Caco-2 (cell line): Measurements from ENCODE around the gene SDK2. TPM values are rescaled to one million over a fixed set of nuclear protein-coding genes. Genes with fewer than 3 reads are reported as not detected.

Source experiments
- BruUV-seq: library from RNA; stranded (reverse); fragments of 400-500 nt; replicated peaks from 2 replicates; lab custom pipeline; 2021; lab: Mats Ljungman, UMichigan
- CTCF ChIA-PET: fragments of 300-600 bp; sonication (Branson Sonifier 250); formaldehyde crosslinking; loops from one replicate; lab custom pipeline; 2022; ENCODE audit warnings: antibody characterized with exemption; lab: Charles Lee
- POLR2A ChIA-PET: fragments of 300-600 bp; sonication (Branson Sonifier 250); formaldehyde crosslinking; loops from one replicate; lab custom pipeline; 2022; ENCODE audit warnings: antibody characterized with exemption; lab: Charles Lee
- DNase-seq, 2 experiments: peaks; one replicate each; pipeline versions ENCODE4 v3.0.0 to v3.0.0-alpha.2; 2020 to 2022
- H3K27me3 ChIP-seq: replicated peaks from 2 replicates; pipeline ENCODE4 v1.6.0; 2011; ENCODE audit warnings: low read length; ENCODE audit not compliant: control insufficient read depth, insufficient read depth
- H3K36me3 ChIP-seq: 2 replicates; pipeline ENCODE4 v1.5.1; 2011; ENCODE audit warnings: low read length; ENCODE audit not compliant: control insufficient read depth, insufficient read depth
- H3K4me1 ChIP-seq: fragments of 250-450 bp; sonication (Bioruptor Pico); 2 replicates; pipeline ENCODE4 v1.5.1; 2020; ENCODE audit warnings: mild to moderate bottlenecking
- H3K4me3 ChIP-seq: 2 replicates; pipeline ENCODE4 v1.5.1; 2011; ENCODE audit warnings: low read depth, mild to moderate bottlenecking, control low read depth, low read length
- H3K9me3 ChIP-seq: fragments of 250-450 bp; sonication (Bioruptor Pico); 2 replicates; pipeline ENCODE4 v1.5.1; 2020; ENCODE audit warnings: mild to moderate bottlenecking, moderate library complexity
- H3K27ac Mint-ChIP-seq: one replicate; pipeline ENCODE4 v1.8.0; 2022; ENCODE audit warnings: mixed read lengths; ENCODE audit not compliant: unreplicated experiment
- H3K27me3 Mint-ChIP-seq: one replicate; pipeline ENCODE4 v1.8.0; 2022; ENCODE audit warnings: mixed read lengths; ENCODE audit not compliant: insufficient read depth, unreplicated experiment
- H3K36me3 Mint-ChIP-seq: one replicate; pipeline ENCODE4 v1.8.0; 2022; ENCODE audit warnings: mild to moderate bottlenecking, mixed read lengths; ENCODE audit not compliant: insufficient read depth, unreplicated experiment
- H3K4me1 Mint-ChIP-seq: one replicate; pipeline ENCODE4 v1.8.0; 2022; ENCODE audit warnings: low read depth, mixed read lengths; ENCODE audit not compliant: unreplicated experiment
- H3K4me3 Mint-ChIP-seq: one replicate; pipeline ENCODE4 v1.8.0; 2022; ENCODE audit warnings: mild to moderate bottlenecking, moderate library complexity, mixed read lengths; ENCODE audit not compliant: unreplicated experiment
- H3K9me3 Mint-ChIP-seq: one replicate; pipeline ENCODE4 v1.8.0; 2022; ENCODE audit warnings: mixed read lengths; ENCODE audit not compliant: unreplicated experiment
- intact Hi-C: fragments of 100-400 bp; cut with micrococcal nuclease; formaldehyde crosslinking; loops from one replicate; pipeline ENCODE4 v1.10.0; 2022; ENCODE audit not compliant: unreplicated experiment
- total RNA-seq: library from RNA; stranded (reverse); gene quantifications from 2 replicates; pipeline ENCODE4 v1.2.3, GENCODE V29; 2022
- TF ChIP-seq, protein P1 (sequence below), 2 experiments: fragments of 200-600 bp in 1 of 2; IDR thresholded peaks; 1 replicate in 1 of 2; 2 replicates in 1 of 2; pipeline versions ENCODE4 v1.5.1 to v1.8.0; 2011 to 2022; ENCODE audit warnings: antibody characterized with exemption in 1 of 2, control low read depth in 1 of 2, inconsistent platforms in 1 of 2, low read depth in 1 of 2, low read length in 1 of 2, mild to moderate bottlenecking in 1 of 2, moderate library complexity in 1 of 2; ENCODE audit not compliant: insufficient read depth in 1 of 2, severe bottlenecking in 1 of 2, unreplicated experiment in 1 of 2

Gene SDK2
- total RNA-seq, 1 experiment from 2014 or later = 0.09 TPM

- Histone ChIP-seq H3K36me3 (no peaks in the 10 kb centered on the region), H3K4me1 (no peaks in the 10 kb centered on the region), H3K27me3 (no peaks in the 10 kb centered on the region; the same call in 1 of the 2 replicates), H3K4me3 (no peak overlapping the region), H3K9me3 (no peaks in the 10 kb centered on the region)
- Mint-ChIP-seq H3K27ac (no peak overlapping the region), H3K4me1 (no peaks in the 10 kb centered on the region), H3K27me3 (peaks cover 9% of the 10 kb centered on the region), H3K4me3 (no peak overlapping the region), H3K9me3 (no peaks in the 10 kb centered on the region), H3K36me3 (no peaks in the 10 kb centered on the region)
- ChIA-PET POLR2A (no interaction called here), CTCF (interaction anchor here (1.1 kb wide), 1 partner anchor 280 kb away, joined by 3 read pairs; no protein-coding TSS in a partner anchor)
- BruUV-seq = no TSS peak
- intact Hi-C loops = no loop called here
- TF ChIP-seq, protein P1, sequence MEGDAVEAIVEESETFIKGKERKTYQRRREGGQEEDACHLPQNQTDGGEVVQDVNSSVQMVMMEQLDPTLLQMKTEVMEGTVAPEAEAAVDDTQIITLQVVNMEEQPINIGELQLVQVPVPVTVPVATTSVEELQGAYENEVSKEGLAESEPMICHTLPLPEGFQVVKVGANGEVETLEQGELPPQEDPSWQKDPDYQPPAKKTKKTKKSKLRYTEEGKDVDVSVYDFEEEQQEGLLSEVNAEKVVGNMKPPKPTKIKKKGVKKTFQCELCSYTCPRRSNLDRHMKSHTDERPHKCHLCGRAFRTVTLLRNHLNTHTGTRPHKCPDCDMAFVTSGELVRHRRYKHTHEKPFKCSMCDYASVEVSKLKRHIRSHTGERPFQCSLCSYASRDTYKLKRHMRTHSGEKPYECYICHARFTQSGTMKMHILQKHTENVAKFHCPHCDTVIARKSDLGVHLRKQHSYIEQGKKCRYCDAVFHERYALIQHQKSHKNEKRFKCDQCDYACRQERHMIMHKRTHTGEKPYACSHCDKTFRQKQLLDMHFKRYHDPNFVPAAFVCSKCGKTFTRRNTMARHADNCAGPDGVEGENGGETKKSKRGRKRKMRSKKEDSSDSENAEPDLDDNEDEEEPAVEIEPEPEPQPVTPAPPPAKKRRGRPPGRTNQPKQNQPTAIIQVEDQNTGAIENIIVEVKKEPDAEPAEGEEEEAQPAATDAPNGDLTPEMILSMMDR (IDR thresholded peaks at IDR 0.05; ENCODE audit: insufficient read depth in 1 of 2, low read depth in 1 of 2, low read length in 1 of 2, severe bottlenecking in 1 of 2, unreplicated experiment in 1 of 2) = no peak
- DNase-seq = no peak
Measured at GRCh38 chr17:73430165-73430680, 214.0 kb downstream of the SDK2 start.

GRCh38 chr17:73429440-73430164 lies 214.6 kb downstream of the SDK2 start:
- H3K27ac Mint-ChIP-seq = no peak overlapping the region
- no peak overlapping the region for H3K4me3 Mint-ChIP-seq
- CTCF ChIA-PET = interaction anchor here (1.1 kb wide), 1 partner anchor 280 kb away, joined by 3 read pairs; no protein-coding TSS in a partner anchor

DNA sequence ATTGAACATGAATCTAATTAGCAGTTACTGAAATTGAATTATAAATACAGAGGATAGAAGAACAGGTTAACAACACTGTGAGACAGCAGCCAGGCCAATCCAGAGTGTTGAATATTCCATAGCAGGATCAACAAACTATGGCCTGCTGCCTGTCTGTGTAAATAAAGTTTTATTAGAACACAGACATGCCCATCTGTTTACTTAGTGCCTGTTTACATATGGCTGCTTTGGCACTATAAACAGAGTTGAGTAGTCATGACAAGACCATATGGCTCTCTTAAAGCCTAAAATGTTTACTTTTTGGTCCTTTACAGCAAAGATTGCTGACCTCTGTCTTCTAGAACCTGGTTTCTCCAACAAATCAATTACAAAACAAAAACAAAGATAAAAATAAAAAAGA lies 217.0 kb downstream of the SDK2 start:
- ChIA-PET CTCF (no interaction called here), POLR2A (no interaction called here)
- Histone ChIP-seq H3K36me3 (no peaks in the 10 kb centered on the region), H3K4me3 (no peak overlapping the region), H3K9me3 (no peaks in the 10 kb centered on the region), H3K4me1 (no peaks in the 10 kb centered on the region), H3K27me3 (no peaks in the 10 kb centered on the region)
- H3K27me3 Mint-ChIP-seq = peaks cover 7% of the 10 kb centered on the region
- no peaks in the 10 kb centered on the region for H3K36me3 Mint-ChIP-seq
- H3K27ac Mint-ChIP-seq = no peak overlapping the region
- H3K4me1 Mint-ChIP-seq = no peaks in the 10 kb centered on the region
- no TSS peak for BruUV-seq
- DNase-seq = no peak
- H3K4me3 Mint-ChIP-seq = no peak overlapping the region
- TF ChIP-seq, protein P1 (IDR thresholded peaks at IDR 0.05; ENCODE audit: insufficient read depth in 1 of 2, low read depth in 1 of 2, low read length in 1 of 2, severe bottlenecking in 1 of 2, unreplicated experiment in 1 of 2) = no peak
- H3K9me3 Mint-ChIP-seq = no peaks in the 10 kb centered on the region
- intact Hi-C loops = loop anchor here (5.0 kb wide), 1 partner anchor 220 kb away; no protein-coding TSS in a partner anchor

More at GRCh38 chr17:73429440-73430164, 214.6 kb downstream of the SDK2 start:
- H3K4me3 ChIP-seq = no peak overlapping the region
- Mint-ChIP-seq H3K27me3 (peaks cover 9% of the 10 kb centered on the region), H3K9me3 (no peaks in the 10 kb centered on the region), H3K4me1 (no peaks in the 10 kb centered on the region), H3K36me3 (no peaks in the 10 kb centered on the region)
- TF ChIP-seq, protein P1 (IDR thresholded peaks at IDR 0.05; ENCODE audit: insufficient read depth in 1 of 2, low read depth in 1 of 2, low read length in 1 of 2, severe bottlenecking in 1 of 2, unreplicated experiment in 1 of 2) = peak; percentile 93 to 97
- no TSS peak for BruUV-seq
- DNase-seq = peak; percentile 78 to 85
- H3K4me1 ChIP-seq = no peaks in the 10 kb centered on the region
- POLR2A ChIA-PET = no interaction called here
- no peaks in the 10 kb centered on the region for H3K36me3 ChIP-seq
- intact Hi-C loops = loop anchor here (1.0 to 5.0 kb wide), 2 partner anchors 218 to 747 kb away; no protein-coding TSS in a partner anchor
- H3K27me3 ChIP-seq = no peaks in the 10 kb centered on the region; the same call in 1 of the 2 replicates
- H3K9me3 ChIP-seq = no peaks in the 10 kb centered on the region
